Transverse colon (tissue), 4 donors: ENCODE data around the gene FGGY.

Experiments
- CTCF ChIP-seq, 5 experiments: fragments of 200-600 bp in 3 of 5; fragments of 450-650 bp in 2 of 5; sonication (generic) in 3 of 5; IDR thresholded peaks; 1 replicate in 2 of 5; 2 replicates in 3 of 5; pipeline ENCODE4 v1.5.1; 2016 to 2017; ENCODE audit warnings: antibody characterized with exemption in 5 of 5, inconsistent platforms in 3 of 5, mild to moderate bottlenecking in 2 of 5, moderate library complexity in 1 of 5
- POLR2A ChIP-seq: fragments of 450-650 bp; IDR thresholded peaks from one replicate; pipeline ENCODE4 v1.6.1; 2016; ENCODE audit warnings: antibody characterized with exemption, mild to moderate bottlenecking, moderate library complexity
- POLR2AphosphoS5 ChIP-seq, 3 donors: sonication (generic); formaldehyde crosslinking; IDR thresholded peaks; one replicate each; pipeline ENCODE4 v1.6.1; 2016; ENCODE audit warnings: antibody characterized with exemption in 3 of 3

- TF ChIP-seq POLR2A = no peak
- TF ChIP-seq POLR2AphosphoS5 (IDR thresholded peaks at IDR 0.05) = no peak
- no peak for TF ChIP-seq CTCF (IDR thresholded peaks at IDR 0.05)
These were observed 139.7 kb downstream of the FGGY start for GRCh38 chr1:59436637-59437036.
